Motor neuron (in vitro differentiated cells): Measurements from ENCODE around the gene LUC7L. TPM values are rescaled to one million over a fixed set of nuclear protein-coding genes. Genes with fewer than 3 reads are reported as not detected.

Experiments used
- ATAC-seq, 8 experiments: fragments of 200-7000 bp; cut with Tn5 transposase; replicated peaks in 6 of 8; 2 replicates each; pipeline ENCODE4 v1.8.0; 2021; ENCODE audit warnings: mild to moderate bottlenecking in 8 of 8, moderate library complexity in 8 of 8
- H3K27ac ChIP-seq, 2 donors: fragments of 250-450 bp; sonication (Bioruptor Pico); 2 replicates each; pipeline ENCODE4 v1.9.0; 2021; ENCODE audit warnings: antibody characterized with exemption in 2 of 2, mild to moderate bottlenecking in 2 of 2, moderate library complexity in 1 of 2
- H3K4me1 ChIP-seq, 2 donors: fragments of 250-450 bp; sonication (Bioruptor Pico); replicated peaks in 1 of 2; 2 replicates each; pipeline ENCODE4 v1.6.1; 2021; ENCODE audit warnings: antibody characterized with exemption in 2 of 2, mild to moderate bottlenecking in 2 of 2, moderate library complexity in 1 of 2
- H3K4me3 ChIP-seq, 5 donors: fragments of 250-450 bp; sonication (Bioruptor Pico); 2 replicates each; pipeline ENCODE4 v1.9.0; 2021; ENCODE audit warnings: antibody characterized with exemption in 5 of 5, mild to moderate bottlenecking in 5 of 5, moderate library complexity in 4 of 5
- WGBS, 10 experiments: fragments of 450-650 bp; shearing (Covaris generic); methylation state at CpG; one replicate each; pipeline ENCODE4 v1.0.0; 2022; 5-methylcytosine and 5-hydroxymethylcytosine counted together
- in situ Hi-C, 9 experiments: fragments of 400-800 bp; cut with MboI; loops; one replicate each; pipeline ENCODE4 v1.15.0; 2021; ENCODE audit warnings: low sequenced_read_pairs in 9 of 9, low pct_unique_long_range_greater_than_20kb in 2 of 9; ENCODE audit not compliant: unreplicated experiment in 9 of 9
- total RNA-seq, 8 experiments: library from RNA; unstranded; fragments of 300-600 nt; gene quantifications; 2 replicates each; pipeline versions ENCODE4 v1.2.3 to v1.2.4, GENCODE V29; 2022

Gene LUC7L
- total RNA-seq, 8 experiments from 2014 or later, result 75.5 to 188 (median 90.9) TPM

GRCh38 chr16:146646-147045 lies 82.6 kb downstream of the LUC7L start:
- WGBS, 10 experiments, result 33 to 88% (median 67%) methylated on average over 1 to 2 of the region's 2 CpGs; no CpG with 5 or more reads in 3 of the 10 experiments

GRCh38 chr16:144797-145252 lies 84.4 kb downstream of the LUC7L start:
- Histone ChIP-seq H3K4me3 (no peak overlapping the region), H3K27ac (no peak overlapping the region), H3K4me1 (no peaks in the 10 kb centered on the region)
- in situ Hi-C loops, result no loop called here
- WGBS, 10 experiments, result 54 to 100% (median 82%) methylated on average over 1 to 13 of the region's 14 CpGs
- ATAC-seq, result no peak

More at GRCh38 chr16:146646-147045, 82.6 kb downstream of the LUC7L start:
- no peaks in the 10 kb centered on the region for H3K4me1 ChIP-seq
- H3K27ac ChIP-seq, result no peak overlapping the region
- no peak for ATAC-seq
- H3K4me3 ChIP-seq, result no peak overlapping the region
- in situ Hi-C loops, result no loop called here

GRCh38 chr16:143456-143855 lies 85.8 kb downstream of the LUC7L start:
- Histone ChIP-seq H3K27ac (no peak overlapping the region), H3K4me1 (peaks cover 0 to 3% of the 10 kb centered on the region in 2 donors), H3K4me3 (no peak overlapping the region)
- 33 to 100% (median 75%) methylated on average over 1 to 3 of the region's 6 CpGs; no CpG with 5 or more reads in 6 of the 10 experiments for WGBS, 10 experiments
- in situ Hi-C loops, result no loop called here
- no peak for ATAC-seq

- H3K4me3 ChIP-seq, result no peak overlapping the region
- in situ Hi-C loops, result no loop called here
- H3K4me1 ChIP-seq, result peaks cover 0 to 3% of the 10 kb centered on the region in 2 donors
- WGBS, 10 experiments, result 57 to 100% (median 60%) methylated on average over 1 to 2 of the region's 6 CpGs; no CpG with 5 or more reads in 7 of the 10 experiments
- no peak for ATAC-seq
- H3K27ac ChIP-seq, result no peak overlapping the region
Observed at GRCh38 chr16:143047-143446, 86.2 kb downstream of the LUC7L start.

- 53 to 90% (median 76%) methylated on average over 1 to 5 of the region's 12 CpGs; no CpG with 5 or more reads in 3 of the 10 experiments for WGBS, 10 experiments
- Histone ChIP-seq H3K4me1 (peaks cover 0 to 4% of the 10 kb centered on the region in 2 donors), H3K4me3 (no peak overlapping the region), H3K27ac (no peak overlapping the region)
- in situ Hi-C loops, result no loop called here
- no peak for ATAC-seq
Observed at GRCh38 chr16:142405-142967, 86.8 kb downstream of the LUC7L start.

GRCh38 chr16:140175-140857 lies 88.9 kb downstream of the LUC7L start:
- Histone ChIP-seq H3K27ac (no peak overlapping the region), H3K4me1 (peaks cover 0 to 5% of the 10 kb centered on the region in 2 donors), H3K4me3 (no peak overlapping the region)
- in situ Hi-C loops, result no loop called here
- no peak for ATAC-seq
- 49 to 100% (median 63%) methylated on average over 2 to 9 of the region's 10 CpGs for WGBS, 10 experiments

Other genes with a start within 250 kb of the LUC7L start
- 10 to 100 TPM in 4 of 8 experiments, 1 to 10 TPM in 4; 3.5 to 23.1 (median 10.3) TPM for gene POLR3K, start 175.8 kb downstream of the LUC7L start, total RNA-seq
- 10 to 100 TPM; 14.1 to 50.6 (median 33.1) TPM for gene SNRNP25, start 175.6 kb downstream of the LUC7L start, total RNA-seq
- 10 to 100 TPM in 5 of 8 experiments, 1 to 10 TPM in 3; 2.5 to 22.4 (median 14.1) TPM for gene RHBDF1, start 156.8 kb downstream of the LUC7L start, total RNA-seq
- 10 to 100 TPM; 27.1 to 91.9 (median 40.5) TPM for gene MPG, start 151.2 kb downstream of the LUC7L start, total RNA-seq
- 10 to 100 TPM in 2 of 8 experiments, 1 to 10 TPM in 6; 6.3 to 42.2 (median 8.7) TPM for gene NPRL3, start 90.8 kb downstream of the LUC7L start, total RNA-seq
- gene HBZ, start 76.8 kb downstream of the LUC7L start, total RNA-seq, result not detected
- not detected for gene HBM, start 63.5 kb downstream of the LUC7L start, total RNA-seq
- gene HBA2, start 56.6 kb downstream of the LUC7L start, total RNA-seq, result 1 to 10 TPM in 2 of 8 experiments, under 1 TPM in 1, not detected in 5; 0.92 to 3.2 (median 1.1) TPM
- gene HBA1, start 52.8 kb downstream of the LUC7L start, total RNA-seq, result 1 to 10 TPM in 3 of 8 experiments, not detected in 5; 2.2 to 6.5 (median 3.1) TPM
- gene HBQ1, start 49.0 kb downstream of the LUC7L start, total RNA-seq, result 1 to 10 TPM in 6 of 8 experiments, not detected in 2; 1.3 to 8.8 (median 5.2) TPM
- 100 to 1,000 TPM in 1 of 8 experiments, 10 to 100 TPM in 7; 23.1 to 101 (median 50.5) TPM for gene FAM234A, start 5.4 kb upstream of the LUC7L start, total RNA-seq
- 10 to 100 TPM in 1 of 8 experiments, 1 to 10 TPM in 4, under 1 TPM in 3; 0.22 to 12.5 (median 1.7) TPM for gene RGS11, start 46.5 kb upstream of the LUC7L start, total RNA-seq
- gene ARHGDIG, start 51.1 kb upstream of the LUC7L start, total RNA-seq, result 10 to 100 TPM in 4 of 8 experiments, 1 to 10 TPM in 2, under 1 TPM in 2; 0.25 to 55.2 (median 8.5) TPM
- 10 to 100 TPM in 3 of 8 experiments, 1 to 10 TPM in 2, under 1 TPM in 1, not detected in 2; 0.35 to 18.5 (median 9.1) TPM for gene PDIA2, start 53.7 kb upstream of the LUC7L start, total RNA-seq
- gene AXIN1, start 123.3 kb upstream of the LUC7L start, total RNA-seq, result 10 to 100 TPM; 10.3 to 21.6 (median 15.9) TPM
- gene MRPL28, start 141.1 kb upstream of the LUC7L start, total RNA-seq, result 100 to 1,000 TPM in 1 of 8 experiments, 10 to 100 TPM in 7; 57.8 to 117 (median 82.2) TPM
- 10 to 100 TPM; 19.2 to 82.1 (median 25.3) TPM for gene PGAP6, start 152.5 kb upstream of the LUC7L start, total RNA-seq
- gene NME4, start 167.8 kb upstream of the LUC7L start, total RNA-seq, result 10 to 100 TPM; 24.9 to 88.9 (median 54.0) TPM
- gene DECR2, start 172.4 kb upstream of the LUC7L start, total RNA-seq, result 10 to 100 TPM in 6 of 8 experiments, 1 to 10 TPM in 2; 7.1 to 24.2 (median 11.8) TPM
- gene RAB11FIP3, start 196.2 kb upstream of the LUC7L start, total RNA-seq, result 10 to 100 TPM; 13.6 to 32.6 (median 25.2) TPM